Left lung (tissue), 10 donors: ENCODE data around the gene MAP1B. TPM values are rescaled to one million over a fixed set of nuclear protein-coding genes. Genes with fewer than 3 reads are reported as not detected.

ENCODE experiments used
- ATAC-seq: fragments of 200-7000 bp; cut with Tn5 transposase; one replicate; pipeline ENCODE4 v1.9.1; 2020; ENCODE audit warnings: moderate library complexity
- DNase-seq, 4 donors: peaks; one replicate each; pipeline ENCODE4 v3.0.0-alpha.2; 2013 to 2020
- H3K27ac ChIP-seq, 2 donors: fragments of 200-600 bp; sonication (generic) in 1 of 2; one replicate each; pipeline versions ENCODE4 v1.5.0 to v1.8.0; 2020 to 2021
- H3K27me3 ChIP-seq, 2 donors: fragments of 200-600 bp; sonication (generic) in 1 of 2; one replicate each; pipeline versions ENCODE4 v1.5.0 to v1.8.0; 2020 to 2021
- H3K36me3 ChIP-seq, 2 donors: fragments of 200-600 bp; sonication (generic) in 1 of 2; one replicate each; pipeline versions ENCODE4 v1.5.0 to v1.8.0; 2020 to 2021
- H3K4me1 ChIP-seq, 2 donors: fragments of 200-600 bp; one replicate each; pipeline ENCODE4 v1.8.0; 2021
- H3K4me3 ChIP-seq, 2 donors: fragments of 200-600 bp; sonication (generic) in 1 of 2; one replicate each; pipeline versions ENCODE4 v1.5.0 to v1.8.0; 2020 to 2021; ENCODE audit warnings: mild to moderate bottlenecking in 1 of 2
- H3K9me3 ChIP-seq, 2 donors: fragments of 200-600 bp; sonication (generic) in 1 of 2; one replicate each; pipeline versions ENCODE4 v1.5.0 to v1.8.0; 2020 to 2021
- intact Hi-C, 2 donors: fragments of 100-400 bp; cut with DNase I; formaldehyde crosslinking; loops; one replicate each; pipeline versions ENCODE4 v1.11.2 to v1.14.2; 2022
- polyA plus RNA-seq, 6 donors: library from polyadenylated mRNA; unstranded; fragments of 120-200 nt; gene quantifications; one replicate each; pipeline ENCODE4 v1.2.1, GENCODE V29; 2013; ENCODE audit not compliant: insufficient read length in 6 of 6
- total RNA-seq, 2 donors: library from RNA; stranded (reverse); fragmentation: NEBNext Ultra II Directional; extraction: Animal tissue kit (Norgen Biotek cat#: 25700); gene quantifications; one replicate each; pipeline ENCODE4 v1.2.1, GENCODE V29; 2021
- TF ChIP-seq, protein P1 (sequence below), 2 donors: fragments of 200-600 bp; sonication (generic) in 1 of 2; IDR thresholded peaks; one replicate each; pipeline versions ENCODE4 v1.5.0 to v1.8.0; 2021; ENCODE audit warnings: antibody characterized with exemption in 2 of 2
- donor health status: DM: no; HTN: yes; CAD: no.
- donor health status: DM: no; HTN: no; CAD: no.

The MAP1B gene
- total and polyA plus RNA-seq, 8 donors, result 14.6 to 62.6 (median 23.3) TPM

DNA sequence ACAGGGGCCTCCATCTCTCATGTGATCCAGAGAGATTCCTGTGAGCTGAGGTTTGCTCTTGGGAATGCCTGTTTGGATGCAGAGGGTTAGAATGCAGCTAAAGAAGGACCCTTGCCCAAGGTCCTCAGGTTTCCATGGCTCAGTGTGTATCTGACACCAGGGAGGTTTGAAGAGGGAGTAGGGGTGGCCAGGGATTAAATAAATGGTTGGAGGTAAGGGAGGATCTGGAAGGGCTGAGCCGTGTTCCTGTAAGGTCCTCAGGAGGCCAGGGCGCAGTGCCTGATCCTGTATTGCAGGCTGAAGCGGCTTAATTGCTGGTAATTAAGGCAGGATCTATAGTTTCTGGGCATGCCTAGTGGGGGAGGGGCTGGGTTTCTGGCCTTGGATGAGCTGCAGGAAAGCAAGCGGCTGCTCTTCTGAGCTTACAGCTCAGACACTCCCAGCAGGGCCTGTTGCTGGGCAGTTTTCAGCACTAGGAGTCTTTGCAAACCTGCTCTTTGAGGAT lies 41.5 kb upstream of the MAP1B start:
- Histone ChIP-seq H3K4me1 (no peaks in the 10 kb centered on the region), H3K4me3 (no peak overlapping the region), H3K36me3 (no peaks in the 10 kb centered on the region), H3K9me3 (no peaks in the 10 kb centered on the region), H3K27me3 (peaks cover 0 to 8% of the 10 kb centered on the region in 2 donors), H3K27ac (no peak overlapping the region)
- peak in 1 of 4 donors; percentile 14 for DNase-seq
- TF ChIP-seq, protein P1, sequence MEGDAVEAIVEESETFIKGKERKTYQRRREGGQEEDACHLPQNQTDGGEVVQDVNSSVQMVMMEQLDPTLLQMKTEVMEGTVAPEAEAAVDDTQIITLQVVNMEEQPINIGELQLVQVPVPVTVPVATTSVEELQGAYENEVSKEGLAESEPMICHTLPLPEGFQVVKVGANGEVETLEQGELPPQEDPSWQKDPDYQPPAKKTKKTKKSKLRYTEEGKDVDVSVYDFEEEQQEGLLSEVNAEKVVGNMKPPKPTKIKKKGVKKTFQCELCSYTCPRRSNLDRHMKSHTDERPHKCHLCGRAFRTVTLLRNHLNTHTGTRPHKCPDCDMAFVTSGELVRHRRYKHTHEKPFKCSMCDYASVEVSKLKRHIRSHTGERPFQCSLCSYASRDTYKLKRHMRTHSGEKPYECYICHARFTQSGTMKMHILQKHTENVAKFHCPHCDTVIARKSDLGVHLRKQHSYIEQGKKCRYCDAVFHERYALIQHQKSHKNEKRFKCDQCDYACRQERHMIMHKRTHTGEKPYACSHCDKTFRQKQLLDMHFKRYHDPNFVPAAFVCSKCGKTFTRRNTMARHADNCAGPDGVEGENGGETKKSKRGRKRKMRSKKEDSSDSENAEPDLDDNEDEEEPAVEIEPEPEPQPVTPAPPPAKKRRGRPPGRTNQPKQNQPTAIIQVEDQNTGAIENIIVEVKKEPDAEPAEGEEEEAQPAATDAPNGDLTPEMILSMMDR (IDR thresholded peaks at IDR 0.05), result no peak
- intact Hi-C loops, result no loop called here
- ATAC-seq, result no peak

DNA sequence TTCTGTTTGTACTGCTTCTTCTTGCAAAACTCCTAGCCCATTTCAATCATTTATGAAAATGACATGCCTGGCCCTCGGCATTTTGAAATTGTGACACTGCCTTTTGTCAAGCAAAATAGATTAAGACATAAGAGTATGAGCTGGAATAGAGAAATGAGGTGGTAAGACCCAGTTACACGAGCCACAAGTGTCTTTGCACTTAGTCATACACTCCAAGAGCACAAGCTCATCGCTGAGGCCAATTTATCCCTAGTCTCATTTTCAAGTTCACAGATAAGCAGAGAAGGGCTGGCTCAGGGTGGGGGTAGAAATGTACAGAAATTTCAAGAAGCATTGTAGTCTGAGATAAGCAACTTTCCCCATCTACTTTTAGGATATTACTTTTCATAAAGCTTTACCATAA lies 40.6 kb upstream of the MAP1B start:
- Histone ChIP-seq H3K4me3 (no peak overlapping the region), H3K9me3 (no peaks in the 10 kb centered on the region), H3K4me1 (no peaks in the 10 kb centered on the region), H3K36me3 (no peaks in the 10 kb centered on the region), H3K27me3 (peaks cover 0 to 7% of the 10 kb centered on the region in 2 donors), H3K27ac (no peak overlapping the region)
- TF ChIP-seq, protein P1 (IDR thresholded peaks at IDR 0.05), result no peak
- intact Hi-C loops, result no loop called here
- no peak for DNase-seq
- peak; percentile 56 for ATAC-seq

DNA sequence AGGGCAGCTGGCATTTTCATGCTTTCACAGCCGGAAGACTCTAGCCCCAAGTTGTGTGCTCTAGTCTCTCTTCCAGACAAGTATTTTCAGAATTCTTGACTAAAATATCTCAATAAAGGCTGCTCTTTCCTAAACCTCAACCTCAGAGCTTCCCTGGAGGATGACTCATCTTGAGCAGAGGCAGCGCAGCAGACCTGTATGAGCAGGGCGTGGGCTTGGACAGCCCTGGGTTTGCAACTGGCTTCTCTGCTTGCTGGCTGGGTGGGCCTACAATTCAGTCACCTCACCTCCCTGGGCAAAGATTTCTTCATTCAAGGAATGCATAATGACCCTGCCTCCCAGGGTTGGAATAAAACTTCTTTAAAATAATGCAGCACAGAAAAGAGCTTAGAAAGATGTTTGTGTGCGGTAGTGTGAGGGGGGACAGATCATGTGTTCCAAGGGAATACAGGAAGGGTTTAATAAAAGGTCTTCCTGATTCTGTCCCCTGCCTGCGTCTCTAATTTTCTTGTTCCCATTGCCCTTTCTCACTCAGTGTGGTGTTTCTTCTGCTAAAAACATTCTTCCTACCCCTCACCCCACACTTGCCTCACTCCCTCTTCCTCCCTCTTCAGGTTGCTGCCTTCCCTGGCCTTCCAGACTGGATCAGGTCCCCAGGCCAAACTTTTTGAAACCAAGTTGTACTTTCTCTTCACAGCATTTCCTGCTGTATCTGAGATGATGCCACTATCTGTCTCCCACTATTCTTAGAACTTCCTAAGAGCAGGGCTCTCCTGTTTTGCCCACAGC lies 39.4 kb upstream of the MAP1B start:
- peak; percentile 44 for ATAC-seq
- intact Hi-C loops, result no loop called here
- H3K36me3 ChIP-seq, result no peaks in the 10 kb centered on the region

GRCh38 chr5:72070529-72070928 lies 36.7 kb upstream of the MAP1B start:
- Histone ChIP-seq H3K4me1 (no peaks in the 10 kb centered on the region), H3K4me3 (no peak overlapping the region), H3K9me3 (no peaks in the 10 kb centered on the region), H3K36me3 (no peaks in the 10 kb centered on the region), H3K27me3 (no peaks in the 10 kb centered on the region), H3K27ac (no peak overlapping the region)
- TF ChIP-seq, protein P1 (IDR thresholded peaks at IDR 0.05), result no peak
- intact Hi-C loops, result no loop called here
- DNase-seq (no peak), ATAC-seq (no peak)

More for the DNA sequence above, 39.4 kb upstream of the MAP1B start:
- H3K4me3 ChIP-seq, result no peak overlapping the region
- no peaks in the 10 kb centered on the region for H3K4me1 ChIP-seq
- H3K27me3 ChIP-seq, result no peaks in the 10 kb centered on the region
- TF ChIP-seq, protein P1 (IDR thresholded peaks at IDR 0.05), result no peak
- DNase-seq, result no peak
- H3K9me3 ChIP-seq, result no peaks in the 10 kb centered on the region
- H3K27ac ChIP-seq, result no peak overlapping the region

DNA sequence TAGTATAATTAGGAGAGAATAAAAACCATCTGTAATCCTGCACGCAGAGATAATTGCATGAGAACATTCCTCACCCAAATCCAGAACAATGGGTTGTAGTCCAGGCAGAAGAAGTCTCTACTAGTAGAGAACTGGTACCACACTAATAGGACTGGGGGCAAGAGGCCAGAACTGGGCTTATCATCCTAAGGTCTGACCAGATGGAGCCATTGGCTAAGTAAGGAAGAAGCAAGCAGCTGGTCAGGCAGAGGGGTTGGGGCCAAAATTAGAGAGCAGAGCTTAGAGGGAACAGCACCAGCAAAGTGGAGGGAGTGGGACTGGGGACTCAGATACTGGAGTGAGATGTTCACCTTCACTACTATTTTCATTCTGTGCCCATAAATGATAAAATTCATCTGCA lies 35.4 kb upstream of the MAP1B start:
- ATAC-seq (no peak), DNase-seq (no peak)
- H3K27ac ChIP-seq, result no peak overlapping the region
- no peaks in the 10 kb centered on the region for H3K27me3 ChIP-seq
- intact Hi-C loops, result no loop called here
- no peak overlapping the region for H3K4me3 ChIP-seq
- no peaks in the 10 kb centered on the region for H3K9me3 ChIP-seq
- no peaks in the 10 kb centered on the region for H3K4me1 ChIP-seq
- TF ChIP-seq, protein P1 (IDR thresholded peaks at IDR 0.05), result no peak
- no peaks in the 10 kb centered on the region for H3K36me3 ChIP-seq
